Left colon (tissue), 2 donors: ENCODE results near the gene OR56A3. TPM values are rescaled to one million over a fixed set of nuclear protein-coding genes. Genes with fewer than 3 reads are reported as not detected.

ENCODE experiments used
- ATAC-seq: fragments of 200-7000 bp; cut with Tn5 transposase; one replicate; pipeline ENCODE4 v1.9.1; 2020; ENCODE audit warnings: mild to moderate bottlenecking, moderate library complexity
- DNase-seq, 2 donors: peaks; one replicate each; pipeline ENCODE4 v3.0.0-alpha.2; 2020
- intact Hi-C, 2 donors: fragments of 100-400 bp; cut with DNase I in 1 of 2; cut with micrococcal nuclease in 1 of 2; formaldehyde crosslinking; loops; one replicate each; pipeline versions ENCODE4 v1.11.2 to v1.14.0; 2022; cut with DNase I, micrococcal nuclease
- total RNA-seq, 2 donors: library from RNA; stranded (reverse); fragmentation: NEBNext Ultra II Directional; extraction: Animal tissue kit (Norgen Biotek cat#: 25700); gene quantifications; one replicate each; pipeline ENCODE4 v1.2.1, GENCODE V29; 2021
- donor health status: DM: no; HTN: no; CAD: no.
- donor health status: DM: yes; HTN: yes; CAD: no.

The OR56A3 gene
- total RNA-seq, 2 donors from 2014 or later: not detected

DNA sequence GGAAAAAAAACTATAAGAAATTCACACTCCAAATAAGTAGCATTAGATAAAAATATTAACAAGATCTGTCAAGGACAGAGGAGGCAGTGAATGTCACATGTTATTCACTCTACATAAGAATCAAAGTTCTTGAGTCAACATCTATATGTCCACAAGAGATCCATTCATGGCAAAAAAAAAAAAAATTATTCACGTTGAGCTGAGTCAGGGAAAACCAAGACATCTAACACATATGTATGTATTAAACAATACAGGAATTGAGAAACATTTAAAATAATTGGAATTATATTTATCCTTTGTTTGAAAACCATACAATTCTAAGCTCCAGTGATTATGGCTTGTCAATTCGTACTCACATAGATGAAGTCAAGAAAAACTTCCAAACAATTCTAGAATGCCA is 24.9 kb downstream of the OR56A3 start:
- intact Hi-C loops: no loop called here
- ATAC-seq (no peak), DNase-seq (no peak)

DNA sequence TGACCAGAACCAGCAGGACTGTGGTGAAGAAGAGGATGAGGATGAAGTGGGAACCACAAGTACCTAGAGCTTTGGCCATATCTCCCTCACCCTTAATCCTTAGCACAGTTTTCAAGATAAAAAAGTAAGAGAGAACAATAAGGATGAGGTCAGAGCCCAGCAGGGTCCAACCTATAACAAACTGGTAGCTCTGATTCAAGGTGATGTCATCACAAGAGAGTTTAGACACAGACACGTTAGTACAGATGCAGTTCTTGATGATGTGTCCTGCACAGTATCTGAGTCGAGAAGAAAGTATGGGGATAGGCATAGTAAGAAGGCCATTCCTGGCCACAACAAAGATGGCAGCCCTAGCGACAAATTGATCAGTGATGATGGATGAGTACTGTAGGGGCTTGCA is 25.7 kb downstream of the OR56A3 start:
- intact Hi-C loops: no loop called here
- ATAC-seq (no peak), DNase-seq (no peak)

DNA sequence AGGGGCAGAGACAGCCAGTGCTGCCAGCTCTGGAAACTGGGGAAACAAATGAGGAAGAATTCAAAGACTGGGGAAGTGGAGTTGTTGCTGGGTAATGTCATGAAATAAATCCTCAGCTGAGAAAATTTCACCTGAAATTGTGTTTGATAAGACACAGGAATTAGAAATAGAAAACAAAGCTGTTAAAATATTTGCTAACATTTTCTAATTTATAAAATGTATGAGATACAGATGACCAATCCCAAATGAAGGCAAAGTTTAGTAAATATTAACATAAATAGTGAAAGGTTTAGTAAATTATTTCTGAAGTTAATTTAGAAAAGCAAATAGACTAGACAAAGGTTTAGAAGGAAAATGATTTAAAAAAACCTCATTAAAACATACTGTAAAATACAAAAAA is 26.3 kb downstream of the OR56A3 start, which contains the start of gene OR56A5:
Gene OR56A5 (minus strand): TSS at position 101 of the 400 bp plus-strand sequence. CDS start 0 bp downstream, at position 101.
- intact Hi-C loops: no loop called here
- DNase-seq (no peak), ATAC-seq (no peak)

DNA sequence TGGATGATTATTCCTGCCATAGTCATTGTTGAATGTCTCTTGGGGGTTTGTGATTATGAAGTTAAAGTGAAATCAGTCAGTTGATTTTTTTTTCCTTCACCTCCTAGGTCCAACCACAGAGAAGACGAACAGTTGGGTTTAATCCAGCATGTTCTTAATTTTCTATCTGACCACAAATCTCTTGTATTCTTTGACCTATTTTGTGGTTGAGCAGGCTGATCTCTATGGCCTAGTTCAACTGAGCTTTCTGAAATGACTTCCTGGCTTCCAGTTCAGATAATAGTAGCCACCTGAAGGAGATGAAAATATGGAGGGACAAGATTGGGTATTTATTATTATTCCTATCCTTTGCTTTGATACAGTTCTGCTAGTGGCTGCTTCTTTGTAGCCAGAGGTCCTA is 31.5 kb downstream of the OR56A3 start:
- no peak for DNase-seq
- no peak for ATAC-seq
- intact Hi-C loops: no loop called here

DNA sequence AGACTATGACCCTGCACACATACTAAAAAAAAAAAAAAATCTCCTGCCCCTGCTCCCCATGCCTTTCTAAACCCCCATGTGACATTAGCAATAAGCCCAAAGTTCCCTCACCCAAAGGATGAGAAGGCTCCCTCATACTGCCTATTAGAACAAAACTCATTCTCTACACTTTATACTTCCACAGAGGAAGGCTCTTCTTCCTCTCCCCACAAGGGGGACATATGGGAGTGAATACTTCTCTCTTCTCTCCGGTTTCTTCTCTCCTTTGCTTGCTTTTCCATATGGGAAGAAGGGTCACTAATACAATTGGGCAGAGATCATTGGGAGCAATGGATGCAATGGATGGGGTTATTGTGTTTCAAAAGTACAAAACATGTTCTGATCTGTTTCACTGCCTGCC is 41.4 kb downstream of the OR56A3 start:
- DNase-seq (no peak), ATAC-seq (no peak)
- intact Hi-C loops: no loop called here

DNA sequence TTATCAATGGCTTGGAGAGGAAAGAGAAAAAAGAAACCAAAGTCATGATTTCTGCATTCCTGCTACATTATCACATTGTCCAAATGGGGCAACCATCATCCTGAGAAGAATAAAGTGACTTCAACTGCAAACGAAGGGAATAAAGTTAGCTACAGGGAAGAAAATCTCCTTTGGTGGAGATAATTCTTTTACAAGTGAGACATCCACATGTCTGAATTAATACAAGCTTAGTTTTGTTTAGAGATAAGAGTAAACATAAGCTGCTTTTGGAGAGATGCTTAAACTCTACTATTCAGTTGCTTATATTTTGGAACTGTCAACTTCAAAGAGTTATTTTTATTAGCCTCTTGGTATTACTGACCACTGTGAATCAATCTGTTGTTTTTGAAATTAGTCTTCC is 44.8 kb downstream of the OR56A3 start, which contains the start of gene OR52L1:
Gene OR52L1 (minus strand): TSS at position 101 of the 400 bp plus-strand sequence. CDS start 55 bp downstream, at position 46.
- intact Hi-C loops: no loop called here
- no peak for DNase-seq
- no peak for ATAC-seq

DNA sequence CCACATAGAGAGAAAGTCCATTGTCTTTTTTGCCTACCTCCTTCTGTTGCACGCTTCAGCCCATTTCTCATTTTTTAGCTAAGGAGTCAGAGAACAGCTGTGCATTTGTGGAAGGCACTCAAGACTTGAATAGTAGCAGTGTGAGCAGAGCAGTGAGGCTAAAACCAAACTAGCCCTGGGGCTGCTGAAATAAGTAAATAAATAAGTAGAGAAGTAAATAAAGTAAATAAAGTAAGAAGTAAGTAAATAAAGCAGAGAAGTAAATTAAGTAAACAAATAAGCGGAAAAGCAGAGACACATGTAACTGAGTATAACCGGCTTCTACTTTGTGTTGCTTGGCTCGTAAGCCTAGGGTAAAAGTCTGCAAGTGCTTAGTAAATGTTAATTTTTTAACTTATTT is 47.2 kb downstream of the OR56A3 start:
- no peak for DNase-seq
- no peak for ATAC-seq
- intact Hi-C loops: no loop called here

DNA sequence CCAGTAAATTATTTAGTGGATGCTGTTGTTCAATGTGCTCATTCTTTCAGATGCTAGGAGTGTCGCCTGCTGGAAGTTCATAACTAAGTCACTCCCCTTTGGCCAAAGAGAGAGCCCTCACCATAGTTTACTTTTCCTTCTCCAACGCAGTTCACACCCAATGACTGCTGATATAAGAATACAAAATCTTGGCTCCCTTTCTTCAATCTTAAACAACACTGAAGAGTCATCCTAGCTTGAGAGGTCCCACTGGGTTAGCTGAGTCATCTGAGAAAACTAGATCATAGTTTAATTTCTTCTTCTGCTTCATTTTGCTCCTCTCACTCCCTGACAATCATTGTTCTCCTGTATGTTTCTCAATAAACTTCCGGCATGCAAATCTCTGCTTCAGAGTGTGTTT is 50.1 kb downstream of the OR56A3 start:
- no peak for DNase-seq
- ATAC-seq: no peak
- intact Hi-C loops: no loop called here

DNA sequence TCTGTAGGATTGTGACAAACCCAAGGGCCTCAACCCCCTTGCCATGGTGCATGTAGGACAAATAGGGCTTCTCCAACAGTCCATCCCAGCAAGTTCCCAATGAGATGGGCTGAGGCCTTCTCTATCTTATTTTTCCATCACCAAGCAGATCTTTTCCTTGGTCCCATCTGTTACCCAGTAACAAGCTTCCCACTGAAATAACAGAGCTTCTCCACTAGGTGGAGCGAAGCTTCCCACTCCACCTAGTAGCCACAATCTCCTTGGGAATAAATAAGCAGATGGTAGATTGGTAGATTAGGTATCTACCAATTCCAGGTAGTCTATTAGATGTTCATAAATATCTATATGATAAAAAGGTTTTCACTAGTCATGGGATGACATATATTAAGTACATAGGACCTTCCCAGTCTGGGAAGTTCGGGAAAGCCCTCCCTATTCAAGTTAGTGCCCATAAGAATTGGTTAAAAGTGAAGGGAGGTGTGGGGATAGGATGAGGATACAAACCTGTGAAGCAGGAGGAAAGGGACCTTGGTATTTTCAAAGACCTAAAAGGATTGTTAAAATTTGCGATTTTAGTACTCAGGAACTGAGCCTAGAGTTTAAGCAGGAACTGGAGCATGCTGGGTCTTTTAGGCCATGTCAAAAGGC is 50.7 kb downstream of the OR56A3 start:
- no peak for DNase-seq
- intact Hi-C loops: no loop called here
- ATAC-seq: peak; percentile 42

DNA sequence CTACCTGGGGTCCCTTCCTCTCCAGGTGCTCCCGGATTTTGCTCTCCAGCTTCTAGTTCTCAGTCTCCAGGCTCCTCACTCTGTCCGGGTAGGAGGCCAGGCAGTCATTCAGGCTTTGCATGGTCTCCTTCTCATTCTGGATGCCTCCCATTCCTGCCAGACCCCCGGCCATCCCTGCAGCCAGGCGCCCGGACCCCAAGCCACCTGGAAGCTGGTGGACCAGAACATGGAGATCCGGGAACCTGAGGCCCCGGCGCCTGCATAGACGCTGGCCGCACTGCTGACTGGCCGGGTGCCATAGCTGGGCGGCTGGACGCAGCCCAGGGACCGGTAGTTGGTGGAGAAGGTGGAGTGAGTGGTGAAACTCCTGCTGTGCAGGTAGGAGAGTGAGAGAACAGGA is 52.7 kb downstream of the OR56A3 start:
- intact Hi-C loops: no loop called here
- ATAC-seq (no peak), DNase-seq (no peak)

Other genes with a start within 250 kb of the OR56A3 start
- gene OR56B1, start 205.8 kb upstream of the OR56A3 start, total RNA-seq: not detected
- not detected for gene OR52N4, start 188.0 kb upstream of the OR56A3 start, total RNA-seq
- not detected for gene OR52N5, start 158.9 kb upstream of the OR56A3 start, total RNA-seq
- gene OR52N1, start 151.0 kb upstream of the OR56A3 start, total RNA-seq: not detected
- gene OR52N2, start 133.3 kb upstream of the OR56A3 start, total RNA-seq: not detected
- not detected for gene OR52E6, start 100.4 kb upstream of the OR56A3 start, total RNA-seq
- gene OR52E8, start 84.6 kb upstream of the OR56A3 start, total RNA-seq: not detected
- not detected for gene OR52E4, start 61.6 kb upstream of the OR56A3 start, total RNA-seq
- not detected for gene OR52E5, start 49.0 kb upstream of the OR56A3 start, total RNA-seq
- not detected for gene OR56A5, start 26.2 kb downstream of the OR56A3 start, total RNA-seq
- not detected for gene OR52L1, start 44.7 kb downstream of the OR56A3 start, total RNA-seq
- under 1 TPM in 1 of 2 donors, not detected in 1; 0.12 TPM for gene OR56A4, start 64.7 kb downstream of the OR56A3 start, total RNA-seq
- under 1 TPM in 1 of 2 donors, not detected in 1; 0.03 TPM for gene OR56A1, start 88.5 kb downstream of the OR56A3 start, total RNA-seq
- gene OR56B4, start 165.4 kb downstream of the OR56A3 start, total RNA-seq: not detected
- gene OR52B2, start 228.1 kb downstream of the OR56A3 start, total RNA-seq: not detected